Measurements from ENCODE around the gene NAA15. TPM values are rescaled to one million over a fixed set of nuclear protein-coding genes. Genes with fewer than 3 reads are reported as not detected.

NAA15 gene
- polyA plus RNA-seq, 4 donors: 27.9 to 41.2 (median 35.7) TPM

Other genes starting within 250 kb of the NAA15 start
- gene ELF2, start 124.3 kb upstream of the NAA15 start, polyA plus RNA-seq (ENCODE audit: insufficient read length in 4 of 4): 10 to 100 TPM; 58.3 to 72.7 (median 65.0) TPM
- under 1 TPM; 0.52 to 0.79 (median 0.62) TPM for gene MGARP, start 21.3 kb upstream of the NAA15 start, polyA plus RNA-seq (ENCODE audit: insufficient read length in 4 of 4)
- gene NDUFC1, start 972 bp downstream of the NAA15 start, polyA plus RNA-seq (ENCODE audit: insufficient read length in 4 of 4): 100 to 1,000 TPM in 1 of 4 donors, 10 to 100 TPM in 3; 54.0 to 101 (median 91.1) TPM
- 10 to 100 TPM; 11.4 to 16.0 (median 13.6) TPM for gene RAB33B, start 152.6 kb downstream of the NAA15 start, polyA plus RNA-seq (ENCODE audit: insufficient read length in 4 of 4)

Data from left renal pelvis (tissue), 4 donors.